ENCODE data around the gene EXOC4.

DNA sequence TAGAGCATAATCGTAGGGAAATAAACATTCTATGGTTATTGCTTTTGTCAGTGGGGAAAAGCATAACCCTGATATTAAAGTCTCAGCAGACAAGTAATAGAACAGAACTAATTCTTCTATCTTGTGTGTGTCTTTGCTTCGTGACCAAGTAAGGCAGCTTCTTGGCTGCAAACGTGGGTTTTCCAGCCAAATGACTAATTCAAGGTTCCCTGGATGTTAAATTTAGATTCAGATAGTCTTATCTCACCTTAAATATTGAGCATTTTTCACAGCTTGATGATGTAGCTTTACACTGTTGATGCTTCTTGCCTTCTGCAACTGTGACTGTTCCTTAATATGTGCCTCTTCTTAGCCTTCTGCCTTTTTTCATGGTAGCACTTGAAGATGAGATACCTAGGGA is 113.0 kb downstream of the EXOC4 start:
- no peak for TF ChIP-seq CTCF (IDR thresholded peaks at IDR 0.05)
- no peak for TF ChIP-seq POLR2A (IDR thresholded peaks at IDR 0.05)

All from ovary (tissue), 3 donors.